Esophagus muscularis mucosa (tissue), 4 donors: ENCODE results near the gene MBNL3.

Experiments
- CTCF ChIP-seq, 3 experiments: fragments of 200-600 bp in 2 of 3; fragments of 450-650 bp in 1 of 3; sonication (generic) in 2 of 3; IDR thresholded peaks; one replicate each; pipeline ENCODE4 v1.5.1; 2017 to 2019; ENCODE audit warnings: antibody characterized with exemption in 3 of 3, mild to moderate bottlenecking in 2 of 3, moderate library complexity in 1 of 3
- EP300 ChIP-seq: sonication (generic); formaldehyde crosslinking; IDR thresholded peaks from one replicate; pipeline ENCODE4 v1.6.1; 2017; ENCODE audit warnings: antibody characterized with exemption
- POLR2A ChIP-seq: fragments of 450-650 bp; IDR thresholded peaks from one replicate; pipeline ENCODE4 v1.6.1; 2017; ENCODE audit warnings: antibody characterized with exemption, moderate library complexity, mild to moderate bottlenecking, low read depth
- POLR2AphosphoS5 ChIP-seq, 2 donors: sonication (generic); formaldehyde crosslinking; IDR thresholded peaks; one replicate each; pipeline ENCODE4 v1.6.1; 2017; ENCODE audit warnings: antibody characterized with exemption in 2 of 2

DNA sequence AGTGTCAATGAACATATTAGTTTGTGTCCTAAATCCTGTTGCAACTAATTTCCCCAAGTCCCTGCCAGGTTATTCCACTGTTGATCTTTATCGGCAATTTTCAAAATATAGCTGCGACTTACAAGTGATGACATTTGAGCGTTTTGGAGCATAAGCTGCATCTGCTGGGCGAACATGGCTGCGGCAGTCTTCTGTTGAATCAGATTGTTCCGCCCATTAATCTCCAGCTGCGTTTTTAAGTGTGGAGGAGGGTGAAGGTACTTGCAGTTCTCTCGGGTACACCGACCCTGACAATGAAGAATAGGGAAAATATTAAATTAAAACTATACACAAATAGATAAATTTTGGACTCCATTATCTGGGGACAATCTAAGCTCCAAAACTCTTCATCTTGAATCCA, 82.7 kb downstream of the MBNL3 start:
- TF ChIP-seq CTCF (IDR thresholded peaks at IDR 0.05) (no peak), POLR2A (no peak), EP300 (no peak), POLR2AphosphoS5 (IDR thresholded peaks at IDR 0.05) (no peak)
